COLO829 (cell line): ENCODE results near the gene STRAP.
"Not testable (repeated sequence)": the region's sequence is repeated elsewhere in the genome, so short reads cannot be mapped to it uniquely, and the experiment has no call there.

Source experiments
- DNase-seq: peaks from one replicate; pipeline ENCODE4 v3.0.0; 2012; ENCODE audit warnings: low spot score

The STRAP gene

DNA sequence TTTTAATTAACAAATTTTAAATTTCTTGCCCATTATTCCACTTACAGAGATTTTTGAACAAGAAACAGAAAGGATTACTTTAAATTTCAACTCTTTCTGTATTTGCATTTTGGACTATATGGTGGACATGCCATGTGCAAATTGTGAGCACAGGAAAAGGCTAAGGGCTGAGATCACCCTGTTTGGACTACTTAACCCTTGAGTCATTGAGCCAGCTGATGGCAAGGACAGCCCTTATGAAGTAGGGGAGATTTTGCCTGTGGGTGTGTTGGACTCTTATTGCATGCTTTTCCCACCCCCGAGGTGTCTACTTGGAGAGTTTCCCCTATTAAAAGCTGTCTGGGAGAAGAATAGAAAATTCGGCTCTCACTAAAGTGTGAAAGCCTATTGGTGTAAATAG lies 46.2 kb downstream of the STRAP start:
- no peak for DNase-seq

GRCh38 chr12:15928870-15929571 lies 46.8 kb downstream of the STRAP start:
- DNase-seq: no peak

GRCh38 chr12:15931590-15932053 lies 49.4 kb downstream of the STRAP start:
- DNase-seq: peak; percentile 34

DNA sequence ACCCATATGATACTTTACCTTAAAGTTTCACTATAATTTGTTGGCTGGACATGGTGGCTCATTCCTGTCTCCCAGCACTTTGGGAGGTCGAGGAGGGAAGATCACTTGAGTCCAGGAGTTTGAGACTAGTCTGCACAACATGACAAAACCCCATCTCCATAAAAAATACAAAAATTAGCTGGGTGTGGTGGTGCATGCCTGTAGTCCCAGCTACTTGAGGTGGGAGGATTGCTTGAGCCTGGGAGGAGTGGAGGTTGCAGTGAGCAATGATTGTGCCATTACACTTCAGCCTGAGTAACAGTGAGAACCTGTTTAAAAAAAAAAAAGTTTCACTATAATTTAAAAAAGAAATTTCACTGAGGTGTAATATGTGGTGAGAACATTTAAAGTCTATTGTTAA lies 50.1 kb downstream of the STRAP start:
- no peak for DNase-seq

DNA sequence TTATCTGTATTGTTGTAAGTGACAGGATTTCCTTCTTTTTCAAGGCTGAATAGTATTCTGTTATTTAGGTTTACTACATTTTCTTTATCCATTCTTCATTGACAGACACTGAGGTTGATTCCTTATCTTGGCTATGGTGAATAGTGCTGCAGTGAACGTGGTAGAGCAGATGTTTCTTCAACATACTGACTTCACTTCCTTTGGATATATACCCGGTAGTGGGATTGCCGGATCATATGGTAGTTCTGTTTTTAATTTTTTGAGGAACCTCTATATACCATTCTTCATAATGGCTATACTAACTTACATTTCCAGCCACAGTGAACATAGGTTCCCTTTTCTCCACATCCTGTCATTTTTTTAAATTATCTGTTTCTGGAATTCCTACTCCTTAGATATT lies 50.8 kb downstream of the STRAP start:
- no peak for DNase-seq

DNA sequence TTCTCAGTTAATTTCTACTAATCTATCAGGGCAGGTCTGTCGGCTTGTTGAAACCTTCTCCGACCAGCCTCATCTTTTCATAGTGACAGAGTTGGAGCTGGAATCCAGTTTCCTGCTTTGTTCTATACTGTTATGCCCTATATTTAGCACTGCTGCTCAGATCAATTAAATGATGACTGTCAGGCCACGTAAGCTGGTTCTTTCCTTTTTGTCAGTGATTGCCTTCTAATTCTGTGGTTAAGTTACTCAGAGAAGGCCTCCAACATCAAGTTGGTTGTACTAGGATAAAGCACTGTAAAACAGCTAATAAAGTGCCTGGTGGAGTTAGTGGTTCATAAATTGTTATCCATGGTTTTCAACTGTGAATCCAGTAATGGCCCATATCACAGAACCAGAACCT lies 51.6 kb downstream of the STRAP start:
- DNase-seq: no peak

- DNase-seq: no peak
Observed at GRCh38 chr12:15936751-15937150, 54.6 kb downstream of the STRAP start.

DNA sequence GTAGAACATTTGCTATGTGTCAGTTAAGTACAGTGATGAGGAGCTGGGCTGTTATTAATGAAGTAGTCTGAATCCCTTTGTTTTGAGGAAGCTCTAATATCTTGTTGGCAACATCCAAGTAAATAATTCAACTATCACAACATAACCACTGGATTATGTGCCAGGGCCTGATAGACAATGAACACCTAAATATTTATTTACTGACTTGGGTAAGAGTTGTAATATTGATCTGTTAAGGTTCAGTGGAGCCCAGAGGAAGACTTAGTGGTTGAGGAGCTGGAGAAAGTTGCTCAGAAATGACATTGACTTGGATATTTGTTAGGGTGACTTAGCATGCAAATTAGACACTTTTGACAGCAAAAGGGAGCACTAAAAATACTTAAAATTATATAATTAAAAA lies 55.7 kb downstream of the STRAP start:
- no peak for DNase-seq

DNA sequence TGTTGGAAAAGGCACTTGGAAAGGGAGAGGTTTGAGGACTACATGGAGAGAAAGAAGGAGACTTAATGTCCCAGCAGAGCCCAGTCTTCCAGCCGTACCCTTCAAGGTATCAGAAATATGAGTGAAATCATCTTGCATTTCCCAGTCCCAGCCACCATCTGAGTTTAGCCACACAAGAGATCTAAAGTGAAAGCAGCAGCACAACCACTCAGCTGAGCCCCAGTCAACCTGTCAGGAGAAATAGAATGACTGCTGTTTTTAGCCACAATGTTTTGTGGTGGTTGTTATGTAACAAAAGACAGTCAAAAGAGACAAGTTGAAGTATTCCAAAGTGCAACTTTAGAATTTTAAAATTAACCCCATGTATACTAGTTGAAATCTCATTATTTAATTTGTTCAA lies 56.9 kb downstream of the STRAP start:
- no peak for DNase-seq

DNA sequence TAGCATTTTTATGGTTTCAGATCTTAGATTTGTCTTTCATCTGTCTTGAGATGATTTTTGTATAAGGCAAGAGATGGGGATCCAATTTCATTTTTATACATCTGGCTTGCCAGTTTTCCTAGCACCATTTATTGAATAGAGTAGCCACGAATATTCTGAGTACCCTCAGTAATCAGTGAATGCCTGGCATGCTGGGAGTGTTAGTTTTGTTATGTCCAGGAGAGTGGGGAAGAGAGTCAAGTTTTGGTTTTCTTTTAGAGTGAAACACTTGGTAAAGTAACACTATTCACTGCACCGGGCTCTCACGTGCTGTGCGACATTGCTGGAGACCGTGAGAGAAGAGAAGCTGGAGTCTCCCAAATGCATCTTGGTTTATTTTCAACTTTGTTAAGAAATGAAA lies 60.3 kb downstream of the STRAP start:
- no peak for DNase-seq

GRCh38 chr12:15943519-15943918 lies 61.3 kb downstream of the STRAP start:
- not testable (repeated sequence) for DNase-seq

- DNase-seq: not testable (repeated sequence)
Observed at GRCh38 chr12:15948461-15948860, 66.3 kb downstream of the STRAP start.
